Choroid plexus epithelial cell (primary cell): ENCODE data around the gene PASK.

Experiments
- DNase-seq: peaks from one replicate; pipeline ENCODE4 v3.0.0-alpha.2; 2010; ENCODE audit warnings: low read depth
- H3K4me3 ChIP-seq: 2 replicates; pipeline ENCODE4 v1.5.1; 2011; ENCODE audit warnings: low read depth, mild to moderate bottlenecking, control low read depth, low read length, moderate library complexity
- TF ChIP-seq, protein P1 (sequence below): conservative IDR thresholded peaks from 2 replicates; pipeline ENCODE4 v1.5.1; 2011; ENCODE audit warnings: low read depth, mild to moderate bottlenecking, control low read depth, inconsistent platforms, low read length, moderate library complexity

Gene PASK

DNA sequence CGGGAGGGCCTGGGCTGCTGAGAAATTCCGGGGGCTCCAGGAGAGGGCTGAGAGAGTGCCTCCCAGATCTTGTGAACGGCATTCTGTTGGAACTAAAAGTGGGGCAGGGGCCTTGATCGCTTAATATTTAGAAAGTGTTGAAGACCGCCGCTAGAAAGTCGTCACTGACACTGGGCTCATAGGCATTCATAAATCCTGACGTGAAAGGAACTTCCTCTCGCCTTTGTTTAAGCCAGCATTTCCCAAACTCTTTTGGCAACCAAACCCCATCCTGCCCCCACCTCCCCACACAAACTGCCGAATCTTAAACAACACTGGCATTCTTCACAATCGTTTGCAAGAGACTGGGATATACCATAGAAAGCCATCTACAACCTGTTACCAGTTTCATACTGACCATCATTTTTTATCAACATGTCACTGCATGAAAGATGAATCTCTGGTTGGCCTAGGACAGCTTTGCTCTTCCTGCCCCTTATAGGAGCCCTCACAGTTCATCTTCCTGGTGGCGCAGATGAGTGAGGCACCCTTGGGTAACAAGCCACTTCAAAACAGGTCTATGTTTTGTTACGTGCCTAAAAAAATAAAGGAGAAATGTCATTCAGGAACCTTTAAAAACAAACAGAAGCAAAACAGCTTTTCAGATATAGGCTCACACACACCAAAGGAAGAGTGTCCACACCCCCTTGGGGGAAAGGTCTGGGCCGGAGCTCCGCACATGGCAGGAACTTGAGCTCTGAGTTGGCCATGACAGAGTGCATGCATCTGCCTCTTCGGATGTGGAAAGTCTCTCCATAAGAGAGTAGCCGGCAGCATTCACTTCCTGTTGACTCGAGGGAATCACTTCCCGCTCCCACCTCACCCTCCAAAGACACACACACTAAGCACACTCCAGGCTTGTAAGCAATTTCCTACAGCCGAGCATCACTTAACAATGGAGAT lies 60.2 kb downstream of the PASK start:
- no peak for DNase-seq
- TF ChIP-seq, protein P1, sequence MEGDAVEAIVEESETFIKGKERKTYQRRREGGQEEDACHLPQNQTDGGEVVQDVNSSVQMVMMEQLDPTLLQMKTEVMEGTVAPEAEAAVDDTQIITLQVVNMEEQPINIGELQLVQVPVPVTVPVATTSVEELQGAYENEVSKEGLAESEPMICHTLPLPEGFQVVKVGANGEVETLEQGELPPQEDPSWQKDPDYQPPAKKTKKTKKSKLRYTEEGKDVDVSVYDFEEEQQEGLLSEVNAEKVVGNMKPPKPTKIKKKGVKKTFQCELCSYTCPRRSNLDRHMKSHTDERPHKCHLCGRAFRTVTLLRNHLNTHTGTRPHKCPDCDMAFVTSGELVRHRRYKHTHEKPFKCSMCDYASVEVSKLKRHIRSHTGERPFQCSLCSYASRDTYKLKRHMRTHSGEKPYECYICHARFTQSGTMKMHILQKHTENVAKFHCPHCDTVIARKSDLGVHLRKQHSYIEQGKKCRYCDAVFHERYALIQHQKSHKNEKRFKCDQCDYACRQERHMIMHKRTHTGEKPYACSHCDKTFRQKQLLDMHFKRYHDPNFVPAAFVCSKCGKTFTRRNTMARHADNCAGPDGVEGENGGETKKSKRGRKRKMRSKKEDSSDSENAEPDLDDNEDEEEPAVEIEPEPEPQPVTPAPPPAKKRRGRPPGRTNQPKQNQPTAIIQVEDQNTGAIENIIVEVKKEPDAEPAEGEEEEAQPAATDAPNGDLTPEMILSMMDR, result no peak
- no peak overlapping the region for H3K4me3 ChIP-seq

DNA sequence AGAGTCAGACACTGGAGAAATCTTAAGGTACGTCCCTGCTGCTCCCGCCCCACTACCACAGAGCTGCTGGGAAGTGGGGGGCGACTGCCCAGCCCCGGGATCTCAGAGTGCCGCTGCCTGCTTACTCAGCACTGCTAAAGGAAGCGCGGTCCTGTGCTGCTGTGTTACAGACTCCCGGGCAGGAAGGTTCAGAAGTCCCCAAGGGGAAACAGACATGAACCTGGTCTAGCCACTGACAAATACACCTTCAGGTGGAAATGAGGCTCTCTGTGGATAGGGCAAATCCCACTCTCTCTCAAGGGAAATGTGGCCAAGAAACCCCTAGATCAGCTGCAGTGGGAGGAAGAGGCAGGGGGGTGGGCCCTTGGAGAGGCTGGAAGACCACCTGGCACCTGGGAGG lies 60.9 kb downstream of the PASK start:
- TF ChIP-seq, protein P1, result no peak
- DNase-seq, result no peak
- no peak overlapping the region for H3K4me3 ChIP-seq

DNA sequence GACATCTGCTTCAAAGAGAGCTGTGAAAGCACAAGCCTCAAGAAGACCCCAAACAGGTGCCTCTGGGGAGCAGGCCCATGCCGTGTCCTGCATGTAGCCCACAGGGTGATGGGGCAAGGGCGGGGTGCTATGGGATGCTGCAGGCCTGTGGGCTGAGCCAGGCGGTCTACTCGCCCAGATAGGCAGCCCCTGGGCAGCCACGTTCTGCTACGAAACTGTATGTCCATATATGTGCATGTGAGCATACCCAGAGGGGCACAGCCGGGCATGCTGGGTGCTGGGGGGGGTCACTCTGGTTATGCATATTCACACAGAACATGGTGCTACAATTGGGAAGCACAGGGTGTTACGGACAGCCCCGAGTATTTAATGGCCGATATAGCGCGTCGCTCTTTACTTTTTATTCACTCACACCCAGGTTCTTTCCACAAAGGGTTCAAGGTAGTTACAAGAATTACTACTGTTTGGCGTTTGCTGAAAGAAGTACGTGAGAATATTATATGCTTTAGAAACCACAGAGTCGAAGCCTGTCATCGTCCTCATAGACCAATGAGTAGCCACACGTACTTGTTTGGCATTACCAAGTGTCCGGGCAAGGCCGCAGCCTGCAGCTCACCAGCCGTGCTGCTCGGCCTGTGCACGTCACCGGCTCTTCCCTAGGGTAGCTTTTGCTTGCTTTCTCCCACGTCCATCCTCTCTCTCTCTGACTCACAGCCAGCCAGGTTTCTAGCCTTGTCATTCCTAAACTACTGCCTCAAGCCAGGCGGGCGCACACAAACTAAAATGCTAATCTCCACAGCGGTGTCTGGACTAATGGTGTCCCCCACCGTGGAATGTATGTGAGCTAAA lies 61.6 kb downstream of the PASK start:
- TF ChIP-seq, protein P1, result no peak
- H3K4me3 ChIP-seq, result no peak overlapping the region
- DNase-seq, result no peak

DNA sequence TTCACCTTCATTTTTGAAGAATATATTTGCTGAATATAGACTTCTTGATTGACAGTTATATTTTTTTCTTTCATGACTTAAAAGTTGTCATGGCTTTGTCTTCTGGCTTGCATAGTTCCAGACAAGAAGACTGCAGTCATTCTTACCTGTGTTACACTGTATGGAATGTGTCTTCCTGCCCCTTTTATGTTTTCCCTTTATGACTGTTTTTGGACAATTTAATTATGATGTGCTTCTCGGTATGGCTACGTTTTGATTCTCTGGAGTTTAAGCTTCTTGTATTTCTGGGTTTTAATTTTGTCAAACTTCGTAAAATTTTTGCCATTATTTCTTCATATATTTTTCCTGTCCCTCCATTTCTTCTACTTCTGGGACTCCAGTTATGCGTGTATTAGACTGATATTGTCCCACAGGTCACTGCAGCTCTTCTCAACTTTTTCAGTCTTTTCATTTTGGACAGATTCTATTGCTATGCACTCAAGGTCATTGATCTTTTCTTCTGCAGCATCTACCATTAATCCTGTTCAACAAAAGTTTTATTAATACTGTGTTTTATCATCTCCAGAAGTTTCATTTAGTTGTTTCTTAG lies 64.3 kb downstream of the PASK start:
- TF ChIP-seq, protein P1, result no peak
- no peak overlapping the region for H3K4me3 ChIP-seq
- no peak for DNase-seq

DNA sequence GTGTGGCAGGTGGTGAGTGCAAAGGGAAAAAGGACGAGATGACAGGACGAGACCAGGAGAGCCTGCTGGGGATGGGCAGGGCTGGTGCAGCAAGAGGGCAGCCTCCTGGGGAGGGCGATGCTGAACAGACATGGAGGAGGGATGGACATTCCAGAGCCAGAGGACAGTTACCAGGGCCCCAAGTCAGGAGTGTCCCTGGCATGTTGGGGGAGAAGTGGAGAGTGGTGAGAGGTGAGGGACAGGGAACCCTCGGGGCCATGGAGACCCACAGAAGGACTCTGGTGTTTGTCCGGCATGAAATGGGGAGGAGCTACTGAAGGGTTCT lies 66.2 kb downstream of the PASK start:
- H3K4me3 ChIP-seq, result no peak overlapping the region
- no peak for DNase-seq
- TF ChIP-seq, protein P1, result no peak

DNA sequence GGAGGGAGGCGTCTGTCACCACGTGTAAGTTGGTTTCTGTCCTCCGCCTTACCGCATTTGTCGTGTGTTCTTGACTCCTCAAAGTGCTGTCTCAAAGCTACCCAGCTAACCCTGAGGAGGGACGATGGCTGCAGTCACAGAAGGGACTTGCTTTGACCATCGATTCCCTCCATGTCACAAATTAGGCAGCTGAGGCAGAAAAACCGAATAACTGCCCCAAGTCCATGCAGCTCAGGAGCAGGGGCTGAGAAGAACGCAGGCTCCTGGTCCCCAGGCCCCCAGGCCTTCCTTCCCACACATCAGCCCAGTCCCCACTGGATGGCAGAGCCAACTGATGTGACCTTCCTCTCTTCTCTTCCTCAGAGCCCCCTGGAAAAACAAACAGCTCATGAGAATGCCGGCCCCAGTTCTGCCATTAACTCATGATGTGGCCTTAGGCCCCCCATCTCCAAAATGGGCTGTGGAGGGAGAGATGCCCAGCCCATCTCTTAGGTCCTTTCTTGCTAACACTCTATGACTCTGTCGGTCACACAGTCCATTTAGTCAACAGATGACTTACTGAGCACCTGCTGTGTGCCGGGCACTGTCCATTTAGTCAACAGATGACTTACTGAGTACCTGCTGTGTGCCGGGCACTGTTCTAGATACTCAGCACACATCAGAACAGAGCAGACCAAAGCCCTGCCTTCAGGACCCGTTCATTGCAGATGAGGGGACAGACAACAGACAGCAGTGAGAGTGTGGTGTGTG lies 66.8 kb downstream of the PASK start:
- no peak overlapping the region for H3K4me3 ChIP-seq
- TF ChIP-seq, protein P1, result no peak
- DNase-seq, result no peak
